ENCODE data around the gene STEAP1B. TPM values are rescaled to one million over a fixed set of nuclear protein-coding genes. Genes with fewer than 3 reads are reported as not detected.

The STEAP1B gene
- total RNA-seq, 2 donors from 2014 or later: 0.47 TPM; not detected in 1

DNA sequence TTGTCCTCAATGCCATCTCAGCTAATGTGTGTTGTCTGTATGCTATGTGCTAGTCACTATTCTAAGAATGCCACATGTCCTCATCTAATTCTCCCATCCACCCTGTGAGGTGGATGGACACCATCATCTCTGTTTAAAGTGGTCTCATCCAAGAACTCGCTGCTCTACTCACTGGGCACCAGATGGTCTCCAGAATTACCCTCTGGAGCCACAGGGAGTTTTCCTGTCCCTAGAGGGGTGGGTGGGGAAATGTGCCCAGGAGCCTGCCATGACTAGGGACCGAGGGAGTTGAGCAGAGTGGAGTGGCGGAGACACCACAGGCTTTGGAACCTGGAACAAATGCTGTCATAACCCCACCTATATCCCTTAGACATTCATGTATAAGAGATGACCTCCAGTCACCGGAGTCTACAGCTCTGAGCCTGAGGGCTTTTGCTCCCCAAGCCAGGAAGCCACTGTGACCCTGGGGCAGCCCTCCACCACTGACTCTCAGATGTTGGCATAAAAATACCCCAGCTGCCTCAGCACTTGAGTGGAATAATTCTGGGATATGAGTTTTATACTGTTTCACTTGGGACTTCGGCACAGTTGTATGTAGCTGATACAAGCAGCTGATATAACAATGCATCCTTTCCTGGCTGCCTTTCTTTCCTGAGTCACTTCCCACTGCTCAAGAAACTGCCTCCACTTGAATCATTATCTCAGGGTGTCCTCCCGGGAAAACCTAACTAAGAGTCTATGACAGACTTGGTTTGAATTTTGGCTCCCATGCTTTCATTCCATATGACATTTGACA is 81.5 kb downstream of the STEAP1B start:
- intact Hi-C loops (cut with DNase I, micrococcal nuclease): no loop called here
- no peak for ATAC-seq

DNA sequence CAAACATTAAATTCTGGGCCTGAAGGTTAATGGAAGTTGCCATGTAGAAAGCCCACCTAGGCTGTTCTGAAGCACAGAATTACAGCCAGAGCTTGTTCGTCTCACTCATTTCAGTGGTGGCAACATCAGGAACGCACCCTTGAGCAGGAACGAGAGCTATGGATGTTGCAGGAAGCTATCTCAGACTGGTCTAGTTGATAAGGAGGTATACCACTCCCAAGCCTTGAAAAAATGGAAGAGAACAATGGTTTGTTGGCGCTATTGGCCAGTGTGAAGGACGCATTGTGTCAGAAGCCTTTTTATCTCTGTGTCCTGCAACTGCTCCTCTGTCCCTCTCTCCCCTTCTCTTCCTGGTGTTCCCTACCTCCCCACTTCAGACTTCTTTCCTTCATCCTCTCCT is 82.1 kb downstream of the STEAP1B start:
- ATAC-seq: no peak
- no peak for DNase-seq
- intact Hi-C loops (cut with DNase I, micrococcal nuclease): no loop called here

More for the DNA sequence above, 81.5 kb downstream of the STEAP1B start:
- no peak for DNase-seq

DNA sequence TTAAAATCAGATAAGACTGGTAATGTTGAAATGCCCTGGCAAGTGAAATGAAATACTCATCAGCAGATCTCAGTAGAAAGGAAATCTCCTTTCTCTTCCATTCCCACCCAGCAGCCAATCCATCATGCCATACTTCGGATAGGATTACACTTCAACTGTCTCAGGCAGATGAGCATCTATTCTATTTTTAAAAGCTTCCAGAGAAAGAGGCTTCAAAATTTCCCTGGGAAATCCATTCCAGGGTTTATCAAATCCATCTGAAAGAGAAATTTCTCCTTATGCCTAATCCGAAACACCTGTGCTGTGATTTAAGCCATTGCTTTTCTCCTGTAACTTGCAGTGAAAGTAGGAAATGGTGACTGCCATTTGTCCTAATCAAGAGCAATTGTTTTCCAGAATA is 82.6 kb downstream of the STEAP1B start:
- no peak for ATAC-seq
- DNase-seq: no peak
- intact Hi-C loops (cut with DNase I, micrococcal nuclease): no loop called here

DNA sequence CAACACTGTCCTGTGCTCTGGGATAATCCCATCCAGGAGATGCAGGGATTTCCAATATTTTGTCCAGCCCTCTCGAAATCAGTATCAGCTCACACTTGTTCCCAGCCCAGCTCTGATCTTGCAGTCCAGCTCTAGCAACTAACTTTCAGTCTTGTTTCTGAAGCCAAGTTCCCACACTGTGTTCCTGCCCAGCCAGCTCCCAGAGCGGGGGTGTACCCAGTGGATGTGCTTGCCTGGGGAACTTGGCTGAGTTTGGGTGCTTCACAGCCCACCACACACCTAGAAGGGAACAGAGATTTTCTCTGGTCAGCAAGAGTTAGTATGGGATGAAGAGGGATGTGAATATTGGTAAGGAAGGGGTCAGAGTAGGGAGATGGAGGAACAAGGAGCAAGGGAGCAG is 85.6 kb downstream of the STEAP1B start:
- ATAC-seq (no peak), DNase-seq (no peak)
- intact Hi-C loops (cut with DNase I, micrococcal nuclease): no loop called here

DNA sequence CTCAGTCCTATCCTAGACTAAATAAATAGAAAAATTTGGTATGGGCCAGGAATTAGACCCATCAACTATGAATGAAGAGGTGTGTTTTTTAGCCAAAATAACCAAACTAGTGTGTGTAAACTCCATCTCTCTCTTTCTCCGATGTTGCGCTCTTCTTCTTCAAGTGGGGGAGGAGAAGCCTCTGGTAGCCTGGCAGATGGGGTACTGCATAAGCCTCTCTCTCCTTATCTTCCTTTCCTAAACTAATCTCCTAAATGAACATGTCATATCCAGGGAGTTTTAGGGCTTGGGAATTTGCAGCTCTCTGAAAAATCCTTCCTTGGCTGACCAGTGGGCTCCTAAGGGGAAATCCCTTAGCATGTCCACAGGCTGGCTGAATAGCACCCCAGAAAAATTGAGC is 86.8 kb downstream of the STEAP1B start:
- DNase-seq (no peak), ATAC-seq (no peak)
- intact Hi-C loops (cut with DNase I, micrococcal nuclease): no loop called here

DNA sequence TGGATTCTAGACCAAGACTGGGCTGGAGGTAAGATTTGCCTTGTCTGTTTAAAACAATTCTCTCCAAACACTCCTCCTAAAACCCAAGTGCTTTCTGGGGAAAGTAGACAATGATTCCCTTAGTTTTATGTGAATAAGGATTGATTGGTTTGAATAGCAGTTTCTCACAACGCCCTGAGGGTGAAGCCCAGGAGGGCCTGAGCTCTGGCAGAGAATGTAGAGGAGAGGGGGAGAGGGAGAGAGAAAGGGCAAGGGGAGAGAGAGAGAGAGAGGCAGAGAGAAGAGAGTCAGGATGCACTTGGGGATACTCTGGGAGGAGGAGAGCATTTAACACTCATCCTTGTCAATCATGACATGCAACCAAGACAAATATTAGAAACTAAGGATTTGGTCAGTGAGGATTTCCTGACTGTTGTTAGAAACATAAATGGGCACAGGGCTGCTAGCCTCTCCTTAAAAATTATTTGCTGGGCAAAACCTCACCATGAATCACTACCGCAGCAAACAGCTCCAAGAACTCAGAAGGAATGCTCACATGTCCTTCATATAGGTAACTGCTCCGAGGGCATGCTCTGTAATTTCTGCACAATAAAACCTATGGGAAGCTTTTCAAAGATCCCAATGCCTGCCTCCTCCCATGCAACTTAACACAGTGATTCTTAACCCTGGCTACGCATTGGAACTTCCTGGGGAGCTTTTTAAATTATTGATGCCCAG is 87.9 kb downstream of the STEAP1B start:
- DNase-seq (no peak), ATAC-seq (no peak)
- intact Hi-C loops (cut with DNase I, micrococcal nuclease): no loop called here

DNA sequence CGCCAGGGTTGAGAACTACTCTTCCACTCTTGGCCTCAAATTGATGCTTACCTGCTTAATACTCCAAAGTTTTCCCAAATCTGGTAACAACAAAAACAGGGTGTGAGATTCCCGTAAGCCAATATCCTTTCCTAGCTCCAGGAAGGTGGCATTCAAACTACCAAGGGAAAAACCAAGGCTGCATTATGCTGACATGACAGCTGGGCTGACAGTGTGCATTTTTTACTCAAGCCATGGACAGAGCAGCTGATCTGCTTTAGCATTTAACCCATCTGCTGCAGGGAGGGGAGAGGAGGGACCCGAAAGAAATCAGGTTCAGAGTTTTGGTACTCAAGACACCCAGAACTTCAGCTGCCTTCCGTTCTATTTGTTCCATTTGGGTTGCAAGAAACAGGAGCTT is 93.3 kb downstream of the STEAP1B start:
- intact Hi-C loops (cut with DNase I, micrococcal nuclease): no loop called here
- no peak for DNase-seq
- ATAC-seq: no peak

DNA sequence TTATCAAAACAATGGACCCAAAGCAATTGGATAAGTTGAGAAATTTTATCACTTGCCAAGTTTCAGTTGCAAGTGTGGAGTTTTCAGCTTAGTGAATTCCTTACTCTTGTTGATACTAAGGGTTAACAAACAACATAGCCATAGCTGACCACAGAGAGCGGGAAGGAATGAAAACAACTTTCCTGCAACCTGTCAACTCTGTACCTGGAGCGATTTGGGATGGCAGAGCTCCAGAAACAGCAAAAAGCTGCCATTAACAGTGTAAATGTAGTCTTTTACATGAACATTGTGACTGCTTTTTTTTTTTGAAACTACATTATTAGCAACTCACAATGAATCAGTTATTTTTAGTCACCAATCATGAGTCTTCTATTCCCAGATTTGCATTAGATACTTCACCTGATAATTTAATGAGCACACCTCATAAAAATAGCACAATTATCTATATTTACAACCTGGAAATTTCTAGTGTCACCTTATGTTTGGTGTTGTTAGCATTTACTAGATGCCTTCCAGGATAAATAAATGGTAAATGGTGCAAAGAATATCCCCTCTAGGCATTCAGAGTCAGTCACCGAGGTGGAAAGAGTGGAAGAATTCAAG is 95.5 kb downstream of the STEAP1B start:
- DNase-seq: no peak
- intact Hi-C loops (cut with DNase I, micrococcal nuclease): no loop called here
- no peak for ATAC-seq

DNA sequence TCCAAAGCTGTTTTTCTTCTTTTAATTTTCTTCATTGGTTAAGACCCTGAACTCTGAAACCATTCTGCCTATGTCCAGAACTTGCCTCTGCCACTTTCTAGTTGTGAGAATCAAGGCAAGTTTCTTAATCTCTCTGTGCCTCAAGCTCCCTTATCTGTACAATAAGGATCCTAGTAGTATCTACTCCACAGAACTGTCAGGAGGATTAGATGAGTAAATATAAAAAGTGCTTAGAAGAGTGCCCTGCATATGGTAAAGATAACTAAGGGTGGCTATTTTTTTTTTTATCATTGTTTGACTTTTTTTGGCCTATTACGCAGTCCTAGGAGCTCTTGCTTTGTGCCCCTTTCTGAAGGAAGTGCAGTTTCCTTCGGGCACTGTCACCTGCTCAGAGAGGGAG is 96.6 kb downstream of the STEAP1B start:
- ATAC-seq: no peak
- DNase-seq: no peak
- intact Hi-C loops (cut with DNase I, micrococcal nuclease): no loop called here

DNA sequence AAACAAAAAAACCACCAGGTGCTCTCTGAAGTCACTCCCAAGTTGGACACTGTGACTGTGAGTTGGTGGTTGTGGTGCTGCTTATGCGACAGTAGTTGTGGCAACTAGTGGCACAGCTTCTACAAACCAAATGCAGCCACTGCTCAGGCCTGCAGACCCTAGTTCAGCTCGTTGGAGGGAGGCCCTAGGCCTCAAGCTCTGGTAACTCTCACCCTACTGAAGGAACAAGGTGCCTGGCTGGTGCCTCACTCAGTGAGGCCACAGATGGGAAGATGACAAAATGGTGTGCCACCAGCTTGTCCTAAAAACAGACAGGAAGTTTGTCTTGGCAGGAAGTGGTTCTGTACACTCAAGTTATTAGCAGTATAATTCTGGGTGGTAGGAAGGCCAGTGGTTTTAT is 97.7 kb downstream of the STEAP1B start:
- DNase-seq (no peak), ATAC-seq (no peak)
- intact Hi-C loops (cut with DNase I, micrococcal nuclease): no loop called here

DNA sequence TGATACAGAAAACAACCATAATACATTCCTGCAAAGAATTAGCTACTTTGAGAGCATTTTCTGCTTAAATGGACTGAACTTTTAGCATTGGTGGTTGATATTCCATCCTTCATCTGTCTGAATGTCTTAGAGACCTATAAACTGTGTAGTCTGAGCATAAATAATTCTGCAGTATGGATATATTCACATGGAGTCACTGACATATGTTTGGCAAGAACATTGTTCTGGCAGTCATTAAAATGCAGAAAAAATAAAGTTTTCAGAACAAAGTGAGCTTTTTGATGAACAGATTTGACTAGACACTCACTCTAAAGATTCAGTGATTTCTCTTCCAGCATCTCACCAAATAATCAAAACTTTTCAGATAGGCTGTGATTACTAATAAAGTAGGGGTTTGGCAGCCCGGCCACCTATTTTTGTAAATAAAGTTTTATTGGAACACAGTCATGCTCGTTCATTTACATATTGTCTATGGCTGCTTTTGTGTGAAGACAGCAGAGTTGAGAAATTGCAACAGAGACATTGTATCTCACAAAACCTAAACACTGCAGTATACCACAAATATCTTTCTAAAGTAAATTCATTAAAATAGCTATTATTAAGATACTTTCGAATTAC is 98.9 kb downstream of the STEAP1B start:
- intact Hi-C loops (cut with DNase I, micrococcal nuclease): no loop called here
- ATAC-seq (no peak), DNase-seq (no peak)

DNA sequence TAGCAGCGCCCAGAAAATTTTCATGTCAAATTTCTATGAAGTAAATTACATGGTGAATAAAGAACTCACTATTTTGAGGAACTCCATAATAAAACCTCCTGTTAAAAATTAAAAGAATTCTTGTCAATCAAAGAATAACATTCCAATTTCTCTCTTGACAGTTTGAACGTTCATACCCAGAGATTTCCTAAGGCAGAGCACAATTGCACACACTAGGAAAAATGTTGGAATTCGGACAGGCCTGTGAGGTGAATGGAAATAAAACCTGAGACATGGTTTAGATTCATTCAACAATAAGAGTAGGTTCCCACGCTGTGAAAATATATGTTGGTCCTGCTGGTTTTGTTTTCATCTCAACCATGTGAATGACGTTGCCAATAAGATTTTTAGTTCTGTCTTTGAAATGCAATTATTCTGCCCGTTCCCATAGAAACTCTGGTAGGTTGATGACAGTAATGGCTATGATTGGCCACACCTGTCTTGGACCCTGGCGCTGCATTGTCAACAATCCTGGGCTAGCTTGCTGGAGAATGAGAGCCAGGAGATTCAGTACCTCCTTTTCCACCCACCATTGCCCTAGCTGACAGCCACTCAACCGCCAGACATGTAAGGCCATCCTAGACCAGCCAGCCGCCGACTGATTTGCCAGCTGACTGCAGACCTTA is 99.7 kb downstream of the STEAP1B start:
- ATAC-seq: no peak
- intact Hi-C loops (cut with DNase I, micrococcal nuclease): no loop called here
- no peak for DNase-seq

DNA sequence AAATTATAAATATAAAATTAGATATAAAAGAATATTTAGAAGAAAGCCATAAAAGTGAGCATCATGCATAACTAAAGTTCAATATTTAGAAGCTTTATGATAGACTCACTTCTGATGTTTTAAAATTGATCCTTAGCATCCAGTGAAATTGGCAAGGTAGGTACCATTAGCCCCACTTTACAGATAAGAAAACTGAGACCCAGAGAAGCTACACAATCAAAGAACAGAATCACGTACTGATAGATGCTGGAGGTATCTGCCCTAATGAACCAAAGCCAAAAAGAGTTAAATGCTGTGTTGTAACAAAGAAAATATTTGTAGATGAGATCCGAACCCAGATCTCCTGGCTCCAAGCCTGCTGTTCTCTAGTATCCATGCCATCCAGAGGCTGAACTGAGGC is 100.4 kb downstream of the STEAP1B start:
- DNase-seq (no peak), ATAC-seq (no peak)
- intact Hi-C loops (cut with DNase I, micrococcal nuclease): no loop called here

DNA sequence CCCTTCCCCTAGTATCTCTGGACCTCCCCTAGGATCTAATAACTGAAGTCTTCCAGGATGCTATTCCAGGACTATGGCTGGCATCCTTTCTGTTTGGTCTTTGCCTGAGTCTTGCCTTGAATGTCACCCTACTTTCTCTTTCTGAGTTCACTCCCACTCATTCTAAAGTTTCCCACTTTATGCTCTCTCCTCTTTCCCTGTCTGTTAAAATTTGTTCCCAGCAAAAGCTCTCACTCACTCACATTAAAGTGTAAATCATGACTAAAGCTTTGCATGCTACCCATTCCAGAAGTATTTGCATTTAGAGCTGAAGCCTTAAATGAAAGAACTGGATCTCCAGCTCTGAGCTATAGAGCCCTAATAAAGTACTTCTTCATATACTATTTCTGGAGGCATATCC is 100.9 kb downstream of the STEAP1B start:
- ATAC-seq (no peak), DNase-seq (no peak)
- intact Hi-C loops (cut with DNase I, micrococcal nuclease): no loop called here

DNA sequence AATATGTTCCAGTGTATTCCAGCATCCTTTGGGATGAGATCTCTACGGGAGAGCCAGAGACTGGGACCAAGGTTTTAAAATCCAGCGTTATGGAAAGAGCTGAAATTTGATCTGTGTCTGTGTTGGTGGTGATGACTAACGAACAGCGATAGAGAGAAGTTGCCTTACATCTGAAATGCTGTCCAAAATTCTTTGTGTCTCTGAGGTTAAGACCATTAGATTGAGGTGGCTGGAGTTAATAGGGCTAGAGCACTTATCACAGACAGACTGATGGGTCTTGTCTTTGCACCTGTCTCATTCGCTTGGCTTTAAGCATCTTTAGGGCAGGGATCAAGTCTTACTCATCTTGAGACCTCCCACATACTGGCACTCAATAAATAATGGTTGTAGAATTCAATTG is 102.0 kb downstream of the STEAP1B start:
- DNase-seq (no peak), ATAC-seq (no peak)
- intact Hi-C loops (cut with DNase I, micrococcal nuclease): no loop called here

DNA sequence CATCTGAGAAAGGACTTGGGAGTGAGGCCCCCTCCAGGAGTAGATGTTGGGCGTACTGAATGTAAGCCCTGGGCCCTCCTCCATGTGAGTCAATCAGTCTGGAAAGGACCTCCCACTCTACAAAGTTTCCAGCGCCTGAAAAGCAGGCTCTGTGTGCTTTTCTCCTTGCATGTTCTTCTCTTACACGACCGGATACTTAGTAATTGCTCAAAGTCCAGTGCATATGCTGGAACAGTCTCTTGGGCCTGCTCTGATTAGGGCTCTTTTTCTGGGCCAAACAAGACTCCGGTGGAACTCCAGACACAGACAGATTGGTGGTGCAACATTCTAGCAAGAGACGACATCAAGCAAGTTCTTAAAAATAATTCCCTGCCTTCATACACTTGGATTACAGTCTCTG is 104.8 kb downstream of the STEAP1B start:
- no peak for DNase-seq
- no peak for ATAC-seq
- intact Hi-C loops (cut with DNase I, micrococcal nuclease): no loop called here

DNA sequence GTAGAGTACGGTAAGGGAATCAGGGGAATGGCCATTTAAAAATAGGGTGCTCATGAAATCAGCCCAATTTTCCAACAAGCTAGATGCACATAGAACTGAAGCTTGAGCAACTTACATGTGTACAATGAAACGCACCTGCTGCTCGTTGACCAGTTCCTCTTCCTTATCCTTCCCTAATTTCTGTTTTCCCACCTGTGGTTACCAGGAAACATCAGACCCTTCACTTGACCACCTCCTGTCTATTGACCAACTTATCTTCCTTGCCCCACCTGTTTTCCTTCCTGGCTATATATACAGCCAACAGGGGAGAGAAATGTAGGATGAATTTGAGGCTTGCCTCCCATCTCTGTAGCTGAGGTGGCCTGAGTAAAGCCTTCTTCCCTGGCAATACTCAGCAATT is 105.2 kb downstream of the STEAP1B start:
- ATAC-seq (peak; percentile 60), DNase-seq (no peak)
- intact Hi-C loops (cut with DNase I, micrococcal nuclease): no loop called here

DNA sequence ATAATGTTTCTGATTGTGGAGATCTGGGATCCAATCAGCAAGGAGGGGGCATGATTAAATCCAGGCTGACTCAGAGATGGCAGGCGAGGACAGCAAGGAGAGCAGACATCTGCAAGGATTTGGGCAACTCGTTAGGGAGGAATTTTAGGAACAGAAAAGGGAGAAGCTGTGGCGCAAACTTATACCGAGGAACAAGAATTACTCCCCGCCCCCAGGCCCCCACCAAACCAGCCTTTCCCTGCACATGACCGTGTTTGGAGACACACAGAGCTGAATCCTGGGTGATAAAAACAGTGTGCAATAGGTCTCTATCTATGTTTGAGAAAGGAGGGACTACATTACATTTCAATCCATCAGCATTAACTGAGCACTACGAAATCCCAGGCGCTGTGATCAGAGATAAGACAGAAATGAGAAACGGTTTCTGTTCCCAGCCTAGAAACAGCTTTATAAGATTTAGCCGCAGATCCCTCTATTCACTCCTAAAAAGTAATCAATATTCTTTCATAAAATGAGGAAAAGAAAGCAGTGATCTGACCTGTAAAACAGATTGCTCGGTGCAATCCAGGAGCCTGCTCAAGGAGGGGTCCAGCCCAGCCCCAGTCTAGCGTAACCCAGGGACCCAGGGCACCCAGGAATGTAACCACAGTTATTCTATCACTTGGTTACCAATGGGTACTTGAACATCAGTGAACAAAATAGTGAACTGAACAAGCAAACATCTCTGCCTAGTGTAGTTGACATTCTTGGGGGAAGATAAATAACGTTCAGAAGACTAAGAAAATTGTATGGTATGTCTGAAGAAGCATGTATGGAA is 105.9 kb downstream of the STEAP1B start:
- intact Hi-C loops (cut with DNase I, micrococcal nuclease): no loop called here
- peak; percentile 87 for ATAC-seq
- DNase-seq: peak in 1 of 2 donors; percentile 12

DNA sequence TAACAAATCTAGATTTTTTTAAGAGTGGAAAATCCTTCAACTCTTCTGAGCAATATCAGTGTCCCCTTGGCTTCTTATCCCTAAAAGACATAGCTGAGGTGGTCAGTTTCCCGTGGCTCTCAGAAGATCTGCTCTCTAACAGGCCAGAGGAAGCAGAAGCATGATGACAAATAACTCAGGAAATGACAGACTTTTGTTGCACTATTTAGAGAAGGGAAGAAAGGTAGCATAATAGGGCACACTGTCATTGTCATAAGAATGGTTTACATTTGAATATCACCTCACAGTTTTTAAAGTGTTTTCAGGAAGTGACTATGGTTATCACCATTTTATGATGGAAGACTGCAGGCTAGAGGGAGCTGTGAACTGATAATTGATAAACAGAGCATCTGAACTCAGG is 109.5 kb downstream of the STEAP1B start:
- no peak for DNase-seq
- intact Hi-C loops (cut with DNase I, micrococcal nuclease): no loop called here
- ATAC-seq: no peak

Measured in left colon (tissue), 2 donors.